IMR-90 (cell line): ENCODE data around the gene ZNF287. TPM values are rescaled to one million over a fixed set of nuclear protein-coding genes. Genes with fewer than 3 reads are reported as not detected.

Experiments
- ATAC-seq: fragments of 200-7000 bp; cut with Tn5 transposase; 2 replicates; pipeline ENCODE4 v1.9.1; 2020; ENCODE audit warnings: low read depth, mild to moderate bottlenecking, moderate library complexity
- BruUV-seq: library from RNA; stranded (reverse); fragments of 400-500 nt; replicated peaks from 2 replicates; lab custom pipeline; 2021; lab: Mats Ljungman, UMichigan
- CTCF ChIA-PET: fragments of 300-600 bp; formaldehyde crosslinking; extraction: SDS; loops from one replicate; lab custom pipeline; 2021; ENCODE audit warnings: antibody characterized with exemption; lab: Yijun Ruan, JAX
- POLR2A ChIA-PET: fragments of 300-600 bp; sonication (Branson Sonifier 250); formaldehyde crosslinking; loops from one replicate; lab custom pipeline; 2022; ENCODE audit warnings: antibody characterized with exemption; ENCODE audit not compliant: unreplicated experiment; lab: Charles Lee
- DNase-seq: peaks from one replicate; pipeline ENCODE4 v3.0.0; 2013
- H2AFZ ChIP-seq: replicated peaks from 2 replicates; pipeline ENCODE3; 2013; ENCODE audit warnings: low read length, mild to moderate bottlenecking; ENCODE audit not compliant: poor library complexity
- H2AK5ac ChIP-seq: 2 replicates; pipeline ENCODE4 v1.6.1; 2013; ENCODE audit warnings: low read depth, low read length, inconsistent platforms
- H2AK9ac ChIP-seq: replicated peaks from 2 replicates; pipeline ENCODE3; 2013; ENCODE audit warnings: mild to moderate bottlenecking, low read depth, low read length, moderate library complexity; ENCODE audit not compliant: poor library complexity
- H2BK120ac ChIP-seq: 2 replicates; pipeline ENCODE4 v1.6.1; 2013; ENCODE audit warnings: low read depth, low read length, inconsistent platforms
- H2BK15ac ChIP-seq: 3 replicates; pipeline ENCODE4 v1.6.1; 2013; ENCODE audit warnings: low read depth, low read length, inconsistent platforms
- H2BK20ac ChIP-seq: 2 replicates; pipeline ENCODE4 v1.6.1; 2013; ENCODE audit warnings: low read depth, mild to moderate bottlenecking, inconsistent platforms, low read length, moderate library complexity
- H2BK5ac ChIP-seq: 2 replicates; pipeline ENCODE4 v1.6.1; 2013; ENCODE audit warnings: mild to moderate bottlenecking, low read depth, low read length, inconsistent platforms; ENCODE audit not compliant: poor library complexity, severe bottlenecking
- H3K14ac ChIP-seq: replicated peaks from 2 replicates; pipeline ENCODE4 v1.6.1; 2013; ENCODE audit warnings: low read depth, low read length, inconsistent platforms
- H3K18ac ChIP-seq: 2 replicates; pipeline ENCODE4 v1.6.1; 2013; ENCODE audit warnings: low read depth, low read length, control low read depth
- H3K23ac ChIP-seq: 2 replicates; pipeline ENCODE4 v1.6.1; 2013; ENCODE audit warnings: low read depth, low read length, inconsistent platforms
- H3K27ac ChIP-seq: 2 replicates; pipeline ENCODE4 v1.5.1; 2013; ENCODE audit warnings: mild to moderate bottlenecking, control low read depth, low read length; ENCODE audit not compliant: insufficient read depth
- H3K27me3 ChIP-seq: 2 replicates; pipeline ENCODE4 v1.6.1; 2013; ENCODE audit warnings: low read length; ENCODE audit not compliant: control insufficient read depth, insufficient read depth
- H3K36me3 ChIP-seq: 2 replicates; pipeline ENCODE4 v1.6.1; 2013; ENCODE audit warnings: low read length, mixed read lengths; ENCODE audit not compliant: control insufficient read depth, insufficient read depth
- H3K4ac ChIP-seq: 2 replicates; pipeline ENCODE4 v1.6.1; 2013; ENCODE audit warnings: low read depth, low read length, inconsistent platforms
- H3K4me1 ChIP-seq: 2 replicates; pipeline ENCODE4 v1.6.1; 2013; ENCODE audit warnings: low read length, mixed read lengths; ENCODE audit not compliant: control insufficient read depth, insufficient read depth
- H3K4me2 ChIP-seq: 2 replicates; pipeline ENCODE4 v1.6.1; 2013; ENCODE audit warnings: low read depth, mild to moderate bottlenecking, control low read depth, low read length, moderate library complexity
- H3K4me3 ChIP-seq: 2 replicates; pipeline ENCODE4 v1.5.1; 2013; ENCODE audit warnings: low read depth, mild to moderate bottlenecking, control low read depth, low read length, moderate library complexity; ENCODE audit not compliant: insufficient read depth
- H3K56ac ChIP-seq: 2 replicates; pipeline ENCODE4 v1.6.1; 2013; ENCODE audit warnings: low read length, inconsistent platforms; ENCODE audit not compliant: insufficient read depth; ENCODE audit errors: extremely low read depth
- H3K79me1 ChIP-seq, 2 experiments: 2 replicates each; pipeline ENCODE4 v1.6.1; 2013; ENCODE audit warnings: low read length in 2 of 2, inconsistent platforms in 1 of 2, low read depth in 1 of 2
- H3K9ac ChIP-seq: 2 replicates; pipeline ENCODE4 v1.6.1; 2013; ENCODE audit warnings: low read depth, low read length, control low read depth
- H3K9me1 ChIP-seq: 2 replicates; pipeline ENCODE4 v1.6.1; 2013; ENCODE audit warnings: low read length, inconsistent platforms; ENCODE audit not compliant: insufficient read depth
- H3K9me3 ChIP-seq: 2 replicates; pipeline ENCODE4 v1.6.1; 2013; ENCODE audit warnings: low read length; ENCODE audit not compliant: control insufficient read depth, insufficient read depth
- H4K20me1 ChIP-seq: 2 replicates; pipeline ENCODE4 v1.6.1; 2013; ENCODE audit warnings: low read length, inconsistent platforms; ENCODE audit not compliant: insufficient read depth
- H4K5ac ChIP-seq: 2 replicates; pipeline ENCODE4 v1.6.1; 2013; ENCODE audit warnings: mild to moderate bottlenecking, low read depth, low read length, control low read depth
- H4K8ac ChIP-seq, 2 experiments: 2 replicates each; pipeline ENCODE4 v1.6.1; 2013; ENCODE audit warnings: low read depth in 2 of 2, low read length in 2 of 2, control low read depth in 1 of 2, inconsistent platforms in 1 of 2
- H4K91ac ChIP-seq: 2 replicates; pipeline ENCODE4 v1.6.1; 2013; ENCODE audit warnings: low read depth, low read length, inconsistent platforms; ENCODE audit not compliant: insufficient read depth
- CEBPB ChIP-seq: IDR thresholded peaks from 2 replicates; pipeline ENCODE4 v1.6.1; 2012; ENCODE audit warnings: low read depth, low read length, improper control_type of control experiment
- CTCF ChIP-seq: conservative IDR thresholded peaks from 2 replicates; pipeline ENCODE4 v1.5.1; 2012; ENCODE audit warnings: mild to moderate bottlenecking, low read depth, low read length, improper control_type of control experiment
- ELK1 ChIP-seq: fragments of 150-350 bp; IDR thresholded peaks from 2 replicates; pipeline ENCODE4 v1.6.1; 2016; ENCODE audit warnings: low read depth, mild to moderate bottlenecking, low read length, moderate library complexity, borderline replicate concordance
- FOS ChIP-seq: fragments of 150-350 bp; IDR thresholded peaks from 2 replicates; pipeline ENCODE4 v1.6.1; 2016; ENCODE audit warnings: low read depth, low read length
- MAFK ChIP-seq: IDR thresholded peaks from 2 replicates; pipeline ENCODE4 v1.6.1; 2012; ENCODE audit warnings: low read depth, low read length, improper control_type of control experiment
- MAZ ChIP-seq: IDR thresholded peaks from 2 replicates; pipeline ENCODE4 v1.6.1; 2012; ENCODE audit warnings: low read depth, mild to moderate bottlenecking, low read length, improper control_type of control experiment, moderate library complexity, borderline replicate concordance
- MXI1 ChIP-seq: IDR thresholded peaks from 2 replicates; pipeline ENCODE4 v1.6.1; 2012; ENCODE audit warnings: low read depth, mild to moderate bottlenecking, low read length, moderate library complexity, borderline replicate concordance
- NFE2L2 ChIP-seq: fragments of 150-350 bp; IDR thresholded peaks from 2 replicates; pipeline ENCODE4 v1.6.1; 2016; ENCODE audit warnings: low read depth, mild to moderate bottlenecking, low read length
- POLR2A ChIP-seq: IDR thresholded peaks from 2 replicates; pipeline ENCODE4 v1.6.1; 2012; ENCODE audit warnings: mild to moderate bottlenecking, low read depth, low read length
- RAD21 ChIP-seq: IDR thresholded peaks from 2 replicates; pipeline ENCODE4 v1.6.1; 2012; ENCODE audit warnings: low read length, improper control_type of control experiment
- RCOR1 ChIP-seq: IDR thresholded peaks from 2 replicates; pipeline ENCODE4 v1.6.1; 2012; ENCODE audit warnings: mild to moderate bottlenecking, low read length, improper control_type of control experiment; ENCODE audit not compliant: insufficient replicate concordance
- RFX5 ChIP-seq: IDR thresholded peaks from 2 replicates; pipeline ENCODE4 v1.8.0; 2012; ENCODE audit warnings: low read depth, mild to moderate bottlenecking, low read length, moderate library complexity
- USF2 ChIP-seq: fragments of 150-350 bp; IDR thresholded peaks from 2 replicates; pipeline ENCODE4 v1.6.1; 2017; ENCODE audit warnings: mild to moderate bottlenecking, antibody characterized with exemption, low read length, low read depth
- WGBS, 2 experiments: methylation state at CpG; one replicate each; pipeline versions ENCODE4 v1.1.5 to v1.1.7; 2013; ENCODE audit warnings: missing lambda C conversion rate in 2 of 2; ENCODE audit not compliant: insufficient read length in 1 of 2; ENCODE audit errors: extremely low coverage in 2 of 2; 5-methylcytosine and 5-hydroxymethylcytosine counted together
- dilution Hi-C: fragments of 300-500 bp; cut with HindIII; formaldehyde crosslinking; loops from one replicate; pipeline ENCODE4 v1.14.3; 2018; ENCODE audit warnings: low sequenced_read_pairs; ENCODE audit not compliant: unreplicated experiment
- in situ Hi-C: fragments of 300-500 bp; cut with MboI; formaldehyde crosslinking; loops from 3 replicates; pipeline ENCODE4 v1.14.3; 2019; ENCODE audit warnings: low sequenced_read_pairs, inconsistent platforms, mixed read lengths
- intact Hi-C: fragments of 100-400 bp; cut with micrococcal nuclease; formaldehyde crosslinking; loops from 2 replicates; pipeline ENCODE4 v1.10.0; 2022
- polyA plus RNA-seq, 3 experiments: library from polyadenylated mRNA; depleted of rRNA; stranded (reverse); fragments of >200 nt; gene quantifications; 2 replicates each; pipeline ENCODE4 v1.2.3, GENCODE V29; 2012; ENCODE audit warnings: low replicate concordance in 1 of 3
- total RNA-seq: library from RNA; depleted of rRNA; stranded (reverse); fragments of >200 nt; gene quantifications from 2 replicates; pipeline ENCODE4 v1.2.3, GENCODE V29; 2012

The ZNF287 gene
- total and polyA plus RNA-seq, 2 of the 4 experiments (the other 2 are of a cell fraction): 5.3 to 7.0 TPM

- dilution Hi-C loops: no loop called here
- ATAC-seq (peak; percentile 86), DNase-seq (peak; percentile 80)
- ChIA-PET CTCF (interaction anchor here (0.8 to 1.1 kb wide), 2 partner anchors 9 to 53 kb away, joined by 3 read pairs; no protein-coding TSS in a partner anchor), POLR2A (no interaction called here)
- Histone ChIP-seq H3K36me3 (no peaks in the 10 kb centered on the region), H4K20me1 (no peaks in the 10 kb centered on the region), H2BK5ac (peak overlapping the region; percentile 21), H3K4me1 (peaks cover 4% of the 10 kb centered on the region), H3K18ac (peak overlapping the region; percentile 15; the same call in 1 of the 2 replicates), H3K4ac (peak overlapping the region; percentile 79; the same call in 1 of the 2 replicates), H2BK20ac (peak overlapping the region; percentile 87), H2AK5ac (no peak overlapping the region), H3K9me3 (no peaks in the 10 kb centered on the region), H4K8ac (peak overlapping the region; percentile 56 to 74; a peak in 3 of 4 replicates), H3K9me1 (peaks cover 3% of the 10 kb centered on the region; the same call in 1 of the 2 replicates), H3K4me2 (peak overlapping the region; percentile 42), H3K4me3 (no peak overlapping the region; the same call in 1 of the 2 replicates), H2BK15ac (peak overlapping the region; percentile 69; the same call in 2 of the 3 replicates), H3K14ac (peak overlapping the region; percentile 47; the same call in 1 of the 2 replicates), H3K23ac (0 out of 2 replicates have a peak overlapping the region, but pooled peaks have one; percentile 4), H3K27ac (no peak overlapping the region), H3K9ac (no peak overlapping the region; the same call in 1 of the 2 replicates), H3K56ac (0 out of 2 replicates have a peak overlapping the region, but pooled peaks have one; percentile 14), H2AK9ac (peak overlapping the region; percentile 17), H4K91ac (peak overlapping the region; percentile 40), H2BK120ac (peak overlapping the region; percentile 75), H3K27me3 (0 out of 2 replicates have a peak, but pooled peaks cover 2% of the 10 kb centered on the region), H2AFZ (peak overlapping the region; percentile 75), H3K79me1 (no peaks in the 10 kb centered on the region), H4K5ac (no peak overlapping the region)
- in situ Hi-C loops: loop anchor here (5.0 kb wide), 1 partner anchor 49 kb away; no protein-coding TSS in a partner anchor
- BruUV-seq: no TSS peak
- TF ChIP-seq NFE2L2: no peak
- TF ChIP-seq CEBPB: no peak
- no peak for TF ChIP-seq MAFK
- no peak for TF ChIP-seq CTCF
- no peak for TF ChIP-seq ELK1
- peak; percentile 72 for TF ChIP-seq FOS
- TF ChIP-seq RCOR1: no peak
- no peak for TF ChIP-seq MAZ
- TF ChIP-seq RFX5: peak; percentile 88
- peak; percentile 50; the same call in 1 of the 2 replicates for TF ChIP-seq USF2
- TF ChIP-seq POLR2A: no peak
- TF ChIP-seq MXI1: no peak
- 0 out of 2 replicates have a peak, but pooled peaks have one; percentile 9 for TF ChIP-seq RAD21
- intact Hi-C loops: no loop called here
- 8% methylated on average over 8 of the region's 16 CpGs; no CpG with 5 or more reads in 1 of the 2 experiments for WGBS, 2 experiments
Measured at GRCh38 chr17:16516594-16517051, 52.4 kb downstream of the ZNF287 start.
